HG02870 (cell line): ENCODE measurements around the gene CCM2.
"Not testable (repeated sequence)": the region's sequence is repeated elsewhere in the genome, so short reads cannot be mapped to it uniquely, and the experiment has no call there.

Experiments used
- ATAC-seq: cut with Tn5 transposase; IDR thresholded peaks from one replicate; pipeline ENCODE4 v1.9.1; 2021; ENCODE audit warnings: mild to moderate bottlenecking, moderate library complexity; ENCODE audit not compliant: unreplicated experiment

CCM2 gene

DNA sequence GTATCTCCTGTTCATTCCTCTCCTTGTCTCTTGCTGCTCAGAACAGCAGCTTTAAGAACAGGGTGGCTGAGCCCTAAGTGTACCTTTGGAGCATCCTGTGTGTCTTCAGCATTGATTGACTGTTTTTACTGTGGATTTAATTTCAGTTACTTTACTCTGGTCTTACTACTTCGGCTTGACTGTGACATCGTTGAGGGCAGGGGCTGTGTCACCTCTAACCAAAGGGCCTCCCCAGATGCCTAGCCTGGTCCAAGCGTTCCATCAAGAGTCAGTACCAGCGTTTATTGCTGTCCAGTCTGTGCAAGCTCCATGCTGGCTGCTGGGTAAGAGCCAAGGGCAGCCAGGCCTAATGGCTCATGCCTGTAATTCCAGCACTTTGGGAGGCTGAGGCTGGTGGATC is 32.4 kb downstream of the CCM2 start:
- no peak for ATAC-seq

DNA sequence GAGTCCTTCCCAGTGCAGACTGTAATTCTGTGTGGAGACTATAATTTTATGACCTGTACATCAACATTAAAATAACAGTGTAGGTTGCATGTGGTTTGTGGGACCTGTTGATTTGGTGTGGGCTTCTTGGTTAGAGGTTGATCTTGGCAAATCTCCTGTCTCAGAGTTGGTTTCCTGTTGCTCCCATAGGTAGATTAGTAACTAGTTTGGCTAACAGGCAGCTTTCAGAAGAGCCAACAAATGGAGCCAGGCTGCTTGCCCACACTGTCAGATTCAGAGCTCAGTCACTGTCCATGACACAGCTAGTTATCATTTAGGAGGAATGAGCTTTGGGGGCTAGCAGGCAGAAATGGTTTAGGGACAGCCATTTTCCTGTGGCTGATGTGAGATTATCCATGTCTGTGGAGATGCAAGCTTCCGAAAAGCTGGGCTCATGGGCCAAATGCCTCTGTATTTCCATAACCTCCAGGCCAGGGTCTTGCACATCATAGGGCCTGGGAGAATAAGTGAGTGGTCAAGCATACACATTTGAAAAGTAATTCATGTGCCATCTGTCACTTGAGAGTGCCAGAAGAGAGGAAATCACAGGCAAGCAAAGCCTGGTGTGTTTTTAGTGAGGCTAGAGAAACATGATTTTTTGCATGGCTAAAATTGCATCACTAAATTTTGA is 33.4 kb downstream of the CCM2 start:
- ATAC-seq, result no peak

DNA sequence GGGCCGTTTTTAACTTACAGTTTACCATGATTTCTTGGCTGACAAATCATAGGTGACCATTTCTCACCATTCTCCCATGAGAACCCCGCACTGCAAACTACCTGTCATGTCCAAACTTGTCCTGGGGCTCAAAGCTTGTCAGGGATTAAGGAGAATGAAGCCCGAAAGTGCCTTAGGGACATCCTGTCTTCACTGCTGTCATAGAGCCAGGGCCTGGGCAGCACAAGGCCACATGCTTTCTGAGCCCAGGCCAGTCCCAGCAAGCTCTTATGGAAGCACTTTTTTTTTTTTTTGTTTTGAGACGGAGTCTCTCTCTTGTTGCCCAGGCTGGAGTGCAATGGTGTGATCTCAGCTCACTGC is 33.9 kb downstream of the CCM2 start:
- ATAC-seq, result no peak

DNA sequence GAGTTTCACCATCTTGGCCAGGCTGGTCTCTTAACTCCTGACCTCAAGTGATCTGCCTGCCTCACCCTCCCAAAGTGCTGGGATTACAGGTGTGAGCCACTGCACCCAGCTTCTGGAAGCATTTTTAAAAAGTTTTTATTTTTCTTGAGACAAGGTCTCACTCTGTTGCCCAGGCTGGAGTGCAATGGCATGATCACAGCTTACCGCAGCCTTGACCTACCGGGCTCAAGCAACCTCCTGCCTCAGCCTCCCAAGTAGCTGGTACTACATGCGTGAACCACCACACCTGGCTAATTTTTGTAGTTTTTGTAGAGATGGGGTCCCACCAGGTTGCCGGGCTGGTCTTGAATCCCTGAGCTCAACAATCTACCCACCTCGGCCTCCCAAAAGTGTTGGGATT is 34.7 kb downstream of the CCM2 start:
- not testable (repeated sequence) for ATAC-seq

DNA sequence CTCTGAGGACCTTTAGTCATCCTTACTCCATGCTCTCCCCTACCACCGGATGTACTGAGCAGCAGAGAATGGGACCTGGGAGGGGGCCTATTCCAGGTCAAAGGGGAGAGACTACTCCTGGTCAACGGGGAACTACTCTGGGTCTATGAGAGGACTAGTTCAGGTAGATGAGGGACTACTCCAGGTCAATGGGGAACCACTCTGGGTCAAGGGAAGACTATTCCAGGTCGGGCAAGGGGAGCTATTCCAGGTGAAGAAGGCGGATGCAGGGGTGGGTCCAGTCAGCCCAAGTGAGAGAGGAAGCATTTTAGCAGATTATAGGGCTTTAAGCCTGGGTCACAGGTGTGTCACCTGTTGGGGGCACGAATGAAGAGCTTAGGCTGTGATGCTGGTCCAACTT is 35.4 kb downstream of the CCM2 start:
- ATAC-seq, result no peak

DNA sequence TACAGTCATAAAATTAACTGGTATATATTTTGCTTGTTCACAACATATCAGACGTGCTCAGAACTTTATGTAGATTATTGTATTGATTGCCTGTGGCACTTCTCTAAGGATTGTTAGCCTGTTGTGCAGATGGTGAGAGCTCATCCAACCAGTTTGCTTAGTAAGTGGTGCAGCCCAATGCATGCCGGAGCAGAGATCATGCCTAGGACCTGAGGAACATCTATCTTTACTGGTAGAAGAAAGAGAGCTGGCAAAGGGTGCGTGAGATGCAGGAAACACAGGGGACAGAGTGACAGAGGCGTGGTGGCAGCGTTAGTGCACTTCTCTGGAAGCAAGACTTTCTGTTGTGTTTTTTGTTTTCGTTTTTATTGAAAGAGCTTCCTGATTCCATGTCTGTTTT is 35.9 kb downstream of the CCM2 start:
- ATAC-seq, result no peak

DNA sequence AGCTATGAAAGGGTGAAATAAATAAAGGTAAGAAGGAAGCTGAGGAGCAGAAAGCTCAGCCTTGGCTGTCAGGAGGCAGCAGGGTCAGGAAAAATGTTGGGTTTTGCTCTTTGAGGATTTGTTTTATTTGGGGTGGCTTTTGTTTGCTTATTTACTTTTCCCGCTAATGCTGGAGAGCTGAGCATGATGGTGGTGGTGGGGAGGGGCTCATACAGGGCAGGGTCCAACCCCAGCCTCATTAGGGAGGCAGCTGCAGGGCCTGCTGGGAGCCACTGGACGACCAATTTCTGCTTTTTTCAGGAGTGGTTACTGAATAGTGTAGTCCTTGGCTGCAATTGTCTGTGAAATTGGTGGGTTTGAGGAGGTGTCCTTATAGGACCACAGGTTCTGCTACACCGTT is 36.3 kb downstream of the CCM2 start:
- no peak for ATAC-seq

DNA sequence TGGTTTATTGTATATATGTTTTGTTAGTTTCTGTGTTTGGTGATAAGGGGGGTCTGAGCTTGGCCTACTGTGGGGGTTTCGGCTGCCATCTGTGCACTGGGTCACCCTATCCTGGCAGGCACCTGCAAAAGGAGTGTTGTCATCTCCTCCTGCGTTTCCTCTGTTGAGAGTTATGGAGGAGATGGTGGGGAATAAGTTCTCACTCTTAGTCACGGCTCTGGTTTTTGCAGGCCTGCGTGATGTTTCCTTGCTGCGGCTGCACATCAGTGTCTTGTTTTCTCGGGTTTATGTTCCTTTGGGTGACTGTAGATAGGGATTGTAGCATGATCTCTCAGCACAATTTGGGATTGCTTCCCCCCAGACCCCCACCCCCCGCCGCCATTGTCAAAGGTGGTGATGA is 36.8 kb downstream of the CCM2 start:
- ATAC-seq, result no peak

DNA sequence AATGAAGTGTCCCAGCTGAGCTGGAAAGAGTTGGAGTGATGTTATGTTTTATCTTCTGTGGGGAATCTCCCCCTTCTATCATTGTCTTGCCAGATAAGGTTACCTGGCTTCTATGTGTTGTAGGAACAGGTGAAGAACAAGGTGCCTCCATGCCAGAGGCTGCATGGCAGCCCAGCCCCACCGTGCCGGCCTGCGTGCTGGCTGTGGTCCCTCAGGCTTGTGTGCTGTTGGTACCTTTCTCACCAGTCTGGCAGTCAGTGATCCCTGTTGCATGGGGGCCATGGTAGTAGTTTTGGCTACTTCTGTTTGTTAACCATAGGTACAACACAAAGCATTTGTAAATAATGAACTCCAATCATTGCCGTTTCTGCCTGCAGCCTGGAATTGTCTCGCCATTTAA is 37.9 kb downstream of the CCM2 start:
- ATAC-seq, result no peak

DNA sequence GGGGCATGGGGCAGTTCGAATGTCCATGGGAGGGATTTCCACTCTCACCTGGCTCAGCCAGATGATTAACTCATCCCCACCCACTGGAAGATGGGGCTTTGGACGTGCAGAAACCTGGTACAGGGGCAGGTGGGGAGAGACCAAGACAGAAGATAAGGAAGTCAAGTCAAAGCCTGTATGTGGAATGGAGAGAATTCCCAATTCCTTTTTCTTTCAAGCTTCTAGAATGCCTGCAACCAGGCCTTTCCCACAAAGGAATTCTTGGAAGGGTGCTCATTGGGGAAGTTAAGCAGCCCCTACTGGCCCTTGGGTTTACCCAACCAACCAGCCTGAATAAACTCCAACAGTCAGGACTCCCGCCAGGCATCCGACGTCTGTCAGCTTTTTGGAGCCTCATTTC is 39.1 kb downstream of the CCM2 start:
- ATAC-seq, result no peak

DNA sequence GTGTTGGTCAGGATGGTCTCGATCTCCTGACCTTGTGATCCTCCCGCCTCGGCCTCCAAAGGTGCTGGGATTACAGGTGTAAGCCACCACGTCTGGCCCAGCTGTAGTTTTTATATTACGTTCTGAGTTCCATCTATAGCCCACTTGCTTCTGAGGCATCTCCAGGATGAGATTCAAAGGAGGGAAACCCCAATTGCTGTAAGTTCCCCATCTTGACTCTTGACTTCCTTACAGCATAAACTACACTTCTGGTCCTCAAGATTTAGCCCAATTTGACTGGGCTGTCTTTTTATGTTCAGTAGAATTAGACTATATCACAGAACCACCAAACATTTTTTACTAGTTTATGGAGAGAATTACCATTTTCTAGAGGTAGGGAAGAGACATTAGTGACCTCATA is 44.3 kb downstream of the CCM2 start:
- ATAC-seq, result no peak

DNA sequence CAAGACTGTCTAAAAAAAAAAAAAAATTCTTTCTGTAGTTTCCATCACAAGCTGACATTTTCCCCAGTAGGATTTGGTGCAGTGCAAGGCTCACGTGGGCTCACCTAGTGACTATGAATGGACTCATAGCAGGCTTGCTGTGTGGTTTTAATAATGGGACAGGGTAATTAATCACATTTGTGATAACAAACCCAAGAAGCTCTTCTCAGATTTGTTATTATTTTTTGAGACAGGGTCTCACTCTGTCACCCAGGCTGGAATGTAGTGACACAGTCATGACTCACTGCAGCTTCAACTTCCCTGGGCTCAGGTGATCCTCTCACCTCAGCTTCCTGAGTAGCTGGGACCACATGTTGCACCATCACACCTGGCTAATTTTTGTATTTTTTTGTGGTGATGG is 48.7 kb downstream of the CCM2 start:
- ATAC-seq, result no peak

DNA sequence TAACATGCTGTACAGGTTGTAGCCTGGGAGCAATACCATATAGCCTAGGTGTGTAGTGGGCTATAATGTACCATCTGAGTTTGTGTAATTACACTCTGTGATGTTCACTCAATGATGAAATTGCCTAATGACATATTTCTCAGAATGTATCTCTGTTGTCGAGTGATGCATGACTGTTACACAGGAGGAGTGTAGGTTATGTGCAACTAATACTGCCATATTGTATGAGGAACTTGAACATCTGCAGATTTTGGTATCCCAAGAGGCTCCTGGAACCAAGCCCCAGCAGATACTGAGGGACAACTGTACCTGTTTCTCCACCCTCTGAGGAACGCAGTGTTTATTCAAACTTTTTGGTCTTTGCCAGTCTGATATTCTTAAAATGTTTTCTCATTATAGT is 50.2 kb downstream of the CCM2 start:
- no peak for ATAC-seq

DNA sequence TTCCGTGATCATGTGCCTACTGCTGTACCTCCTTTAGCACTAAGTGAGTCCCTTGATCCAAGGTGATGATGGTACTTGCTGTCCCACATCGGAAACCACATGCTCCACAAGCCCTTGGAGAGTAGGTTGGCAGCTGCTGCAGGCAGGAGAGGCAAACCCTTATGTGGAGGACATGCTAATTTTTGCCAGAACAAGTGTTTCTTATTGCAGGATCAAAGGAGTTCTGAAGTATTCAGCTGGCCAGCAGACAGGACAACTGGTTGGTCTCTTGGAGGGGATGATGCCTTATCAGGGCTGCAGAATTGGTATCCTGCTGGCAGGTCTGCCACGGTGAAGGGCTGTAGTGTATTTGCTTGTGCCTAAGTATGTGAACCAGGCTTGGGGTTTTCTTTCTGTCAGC is 52.0 kb downstream of the CCM2 start:
- no peak for ATAC-seq

DNA sequence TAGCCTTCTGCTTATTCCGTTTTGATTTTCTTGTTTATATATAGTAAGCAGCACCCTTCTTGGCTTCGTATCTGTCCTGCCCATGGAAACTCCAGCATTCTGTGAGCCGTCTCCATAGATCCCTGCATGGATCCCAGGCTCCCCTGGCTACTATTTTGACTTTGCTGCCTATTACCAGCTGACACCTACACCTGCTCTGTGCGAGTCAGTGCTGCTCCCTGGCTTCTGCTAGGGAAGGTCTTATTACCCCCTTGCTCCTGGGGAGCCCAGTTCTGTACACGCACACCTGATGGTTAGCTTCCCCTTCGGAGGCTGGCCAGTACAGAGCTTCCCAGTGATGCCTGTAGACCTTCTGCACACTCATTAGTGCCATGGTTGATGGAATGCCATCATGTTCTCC is 53.4 kb downstream of the CCM2 start:
- no peak for ATAC-seq

DNA sequence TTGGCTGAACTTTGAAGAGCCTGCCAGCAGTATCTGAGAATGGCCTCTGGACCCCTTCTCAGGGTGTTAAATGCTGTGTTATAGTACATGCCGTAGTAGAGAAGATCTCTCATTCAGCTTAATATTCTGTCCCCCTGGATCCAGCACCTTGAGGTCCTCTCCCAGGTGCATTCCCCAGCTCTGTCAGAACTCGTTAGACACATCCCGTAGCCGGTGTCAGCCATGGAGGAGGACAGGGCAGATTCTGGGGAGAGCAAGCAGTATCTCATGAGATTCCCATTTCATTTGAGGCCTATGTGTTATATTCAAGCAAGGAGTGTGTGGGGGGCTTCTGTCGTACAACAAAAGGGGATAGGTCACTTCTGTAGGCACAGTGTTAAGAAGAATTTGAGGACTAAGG is 53.9 kb downstream of the CCM2 start:
- no peak for ATAC-seq

DNA sequence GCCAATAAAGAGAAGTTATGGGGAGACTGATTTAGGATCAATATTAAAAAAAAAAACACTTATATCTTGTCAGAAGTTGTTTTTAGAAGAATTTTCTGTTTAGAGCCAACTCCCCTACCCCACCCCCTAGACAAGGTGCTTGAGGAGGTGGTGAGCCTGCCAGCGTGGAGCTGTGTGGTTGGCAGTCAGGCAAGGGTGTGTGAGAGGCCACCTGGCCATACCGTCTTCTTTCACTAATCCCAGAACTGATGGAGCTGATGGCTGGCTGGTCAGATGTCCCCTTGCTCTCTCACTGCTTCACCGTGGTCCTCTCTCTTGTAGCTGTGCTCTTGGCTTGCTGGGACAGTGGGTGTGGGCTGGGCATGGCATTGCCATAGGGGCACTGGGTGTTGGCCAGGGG is 54.4 kb downstream of the CCM2 start:
- ATAC-seq, result no peak

DNA sequence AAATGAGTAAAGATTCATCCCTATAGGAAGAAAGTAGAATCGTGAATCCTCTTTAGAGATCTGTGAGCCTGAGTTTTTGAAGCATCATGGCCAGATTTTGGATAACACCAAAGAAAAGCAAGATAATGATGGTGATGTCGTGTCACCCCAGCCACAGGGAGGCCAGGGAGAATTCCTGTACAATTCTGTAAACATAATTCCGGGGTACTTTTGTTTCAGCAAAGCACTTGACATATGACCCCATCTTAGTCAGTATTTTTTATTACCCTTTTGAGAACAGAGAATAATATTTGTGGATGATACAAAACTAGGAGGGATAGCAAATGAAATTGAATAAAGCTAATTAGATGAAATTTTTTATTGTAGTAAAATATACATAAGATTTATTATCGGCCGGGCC is 55.0 kb downstream of the CCM2 start:
- no peak for ATAC-seq

DNA sequence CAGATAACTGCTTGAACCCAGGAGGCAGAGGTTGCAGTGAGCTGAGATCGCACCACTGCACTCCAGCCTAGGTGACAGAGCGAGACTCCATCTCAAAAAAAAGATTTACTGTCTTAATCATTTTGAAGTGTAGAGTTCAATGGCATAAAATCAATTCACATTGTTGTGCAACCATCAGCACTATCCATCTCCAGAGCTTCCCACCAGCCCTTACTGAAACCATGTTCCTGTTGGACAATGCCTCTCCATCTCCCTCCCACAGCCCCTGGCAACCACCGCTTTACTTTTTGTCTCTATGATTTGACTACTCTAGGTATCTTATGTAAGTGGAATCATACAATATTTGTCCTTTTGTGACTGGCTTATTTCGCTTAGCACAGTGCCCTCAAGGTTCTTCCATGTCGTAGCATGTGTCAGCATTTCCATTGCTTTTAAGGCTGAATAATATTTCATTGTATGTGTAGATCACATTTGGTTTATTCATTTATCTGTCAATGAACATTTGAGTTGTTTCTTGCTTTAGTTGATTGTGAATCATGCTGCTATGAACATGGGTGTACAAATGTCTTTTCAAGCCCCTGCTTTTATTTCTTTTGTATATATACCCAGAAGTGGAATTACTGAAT is 55.7 kb downstream of the CCM2 start:
- no peak for ATAC-seq

DNA sequence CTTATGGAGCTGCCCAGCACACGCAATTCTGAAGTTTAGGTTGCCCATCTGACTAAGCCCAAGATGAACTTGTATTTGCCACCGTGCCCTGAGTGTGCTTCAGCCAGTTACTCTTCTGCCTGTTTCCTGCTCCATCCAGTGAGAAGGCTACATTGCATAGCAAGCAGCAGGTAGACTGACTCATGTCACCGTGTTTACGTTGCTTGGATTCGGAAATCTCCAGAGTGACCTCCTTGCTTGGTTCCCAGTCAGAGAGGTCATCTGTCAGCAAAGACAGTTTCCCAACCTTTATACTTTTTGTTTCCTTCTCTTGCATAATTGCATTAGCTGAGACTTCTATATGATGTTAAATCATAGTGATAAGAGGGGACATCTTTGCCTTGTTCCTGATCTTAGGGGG is 57.9 kb downstream of the CCM2 start:
- ATAC-seq, result no peak

DNA sequence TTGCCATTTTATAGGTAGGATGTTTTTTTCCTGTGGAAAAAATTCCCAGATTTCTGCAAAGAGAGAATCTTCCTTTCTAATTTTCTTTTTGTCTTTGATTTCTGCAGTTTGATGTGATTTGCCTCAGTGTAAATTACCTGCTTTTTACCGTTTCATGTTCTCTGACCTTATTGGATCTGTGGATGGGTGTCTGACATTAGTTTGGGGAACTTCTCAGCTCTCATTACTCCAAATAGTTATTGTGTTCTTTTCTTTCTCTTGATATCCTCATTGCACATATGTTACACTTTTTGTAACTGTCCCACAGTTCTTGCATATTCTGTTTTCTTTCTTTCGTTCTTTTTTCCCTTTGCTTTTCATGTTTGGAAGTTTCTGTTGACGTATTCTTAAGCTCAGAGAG is 60.3 kb downstream of the CCM2 start:
- no peak for ATAC-seq

DNA sequence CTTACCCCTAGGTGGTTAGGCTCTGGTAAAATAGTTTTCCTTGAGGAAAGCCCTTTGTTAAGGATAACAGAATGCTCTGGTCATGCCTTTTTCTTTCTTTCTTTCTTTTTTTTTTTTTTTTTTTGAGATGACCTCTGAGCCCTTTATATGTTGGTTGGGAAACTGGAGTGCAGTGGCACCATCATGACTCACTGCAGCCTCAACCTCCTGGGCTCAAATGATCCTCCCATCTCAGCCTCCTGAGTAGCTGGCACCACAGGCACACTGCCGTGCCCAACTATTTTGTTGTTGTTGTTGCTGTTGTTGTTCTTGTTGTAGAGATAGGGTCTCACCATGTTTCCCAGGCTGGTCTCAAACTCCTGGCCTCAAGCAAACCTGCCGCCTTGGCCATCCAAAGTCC is 61.4 kb downstream of the CCM2 start:
- ATAC-seq, result no peak

DNA sequence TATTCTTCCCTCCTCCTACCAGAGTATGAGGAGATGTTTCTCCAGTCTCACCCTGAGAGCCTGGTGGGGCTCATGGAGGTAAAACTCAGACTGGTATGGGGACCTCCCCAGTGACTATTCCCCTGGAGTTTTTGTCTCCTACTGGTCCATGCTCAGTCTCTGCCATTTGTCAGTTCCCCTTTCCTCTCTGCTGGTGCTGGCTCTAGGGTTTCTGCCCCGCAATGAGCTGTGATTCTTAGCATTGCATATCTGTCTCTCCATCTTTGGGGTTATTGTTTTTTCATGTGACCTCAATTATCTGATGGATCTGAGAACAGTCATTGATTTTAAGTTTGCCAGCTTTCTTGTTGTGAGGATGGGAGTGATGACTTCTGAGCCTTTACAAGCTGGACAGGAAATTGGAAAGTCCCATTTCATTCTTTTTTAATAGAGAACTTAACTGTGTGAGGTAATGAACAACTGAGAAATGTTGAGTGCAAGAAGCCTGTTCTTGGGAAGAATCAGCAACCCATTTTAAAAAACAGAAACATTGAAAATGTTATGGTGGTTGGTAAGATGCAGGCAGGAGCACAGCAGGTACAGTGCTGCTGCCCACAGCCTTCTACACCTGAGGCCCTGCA is 61.9 kb downstream of the CCM2 start:
- ATAC-seq, result no peak
